ENCODE results near the gene ADRB1. TPM values are rescaled to one million over a fixed set of nuclear protein-coding genes. Genes with fewer than 3 reads are reported as not detected.

The ADRB1 gene
- total and polyA plus RNA-seq, 4 donors, result 0.05 to 0.17 (median 0.16) TPM; not detected in 1

DNA sequence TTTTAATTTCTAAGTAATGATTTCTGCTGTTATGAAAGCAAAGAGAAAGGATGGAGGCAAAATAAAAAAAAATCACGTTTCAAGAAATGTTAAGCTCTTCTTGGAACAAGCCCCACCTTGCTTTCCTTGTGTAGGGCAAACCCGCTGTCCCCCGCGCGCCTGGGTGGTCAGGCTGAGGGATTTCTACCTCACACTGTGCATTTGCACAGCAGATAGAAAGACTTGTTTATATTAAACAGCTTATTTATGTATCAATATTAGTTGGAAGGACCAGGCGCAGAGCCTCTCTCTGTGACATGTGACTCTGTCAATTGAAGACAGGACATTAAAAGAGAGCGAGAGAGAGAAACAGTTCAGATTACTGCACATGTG lies 2.4 kb downstream of the ADRB1 start:
- Histone ChIP-seq H3K9ac (ENCODE audit: low read depth in 1 of 2, low read length in 2 of 2) (no peak overlapping the region), H3K36me3 (ENCODE audit: control insufficient read depth in 4 of 4, insufficient read depth in 3 of 4, low read depth in 1 of 4, low read length in 3 of 4) (no peaks in the 10 kb centered on the region), H3K27ac (ENCODE audit: low read depth in 1 of 2, low read length in 2 of 2) (no peak overlapping the region), H3K4me1 (ENCODE audit: control insufficient read depth in 4 of 4, insufficient read depth in 4 of 4, low read length in 3 of 4) (peaks cover 9 to 21% (median 15%) of the 10 kb centered on the region in 4 donors), H3K9me3 (ENCODE audit: control insufficient read depth in 4 of 4, low read length in 3 of 4) (no peaks in the 10 kb centered on the region), H3K27me3 (ENCODE audit: control insufficient read depth in 4 of 4, insufficient read depth in 4 of 4, low read length in 3 of 4) (peaks cover 0 to 3% (median 0%) of the 10 kb centered on the region in 4 donors), H3K4me3 (ENCODE audit: low read depth in 1 of 3, low read length in 3 of 3) (no peak overlapping the region)
- DNase-seq (ENCODE audit: low spot score), result no peak
- 74% methylated on average over 7 of the region's 7 CpGs for WGBS
- TF ChIP-seq JUND (IDR thresholded peaks at IDR 0.05) (no peak), RAD21 (IDR thresholded peaks at IDR 0.05) (no peak), RXRA (IDR thresholded peaks at IDR 0.05) (no peak), EGR1 (IDR thresholded peaks at IDR 0.05; ENCODE audit: low read depth in 2 of 2) (no peak), TAF1 (conservative IDR thresholded peaks at IDR 0.05) (no peak), HNF4G (IDR thresholded peaks at IDR 0.05) (no peak), HNF4A (conservative IDR thresholded peaks at IDR 0.05) (no peak), FOXA2 (IDR thresholded peaks at IDR 0.05) (no peak), SP1 (IDR thresholded peaks at IDR 0.05) (no peak), FOXA1 (IDR thresholded peaks at IDR 0.05) (no peak), YY1 (IDR thresholded peaks at IDR 0.05) (no peak), NR2F2 (IDR thresholded peaks at IDR 0.05) (no peak), GABPA (IDR thresholded peaks at IDR 0.05 in 1 of 2, conservative IDR thresholded peaks at IDR 0.05 in 1 of 2) (no peak)
- TF ChIP-seq, protein P1, sequence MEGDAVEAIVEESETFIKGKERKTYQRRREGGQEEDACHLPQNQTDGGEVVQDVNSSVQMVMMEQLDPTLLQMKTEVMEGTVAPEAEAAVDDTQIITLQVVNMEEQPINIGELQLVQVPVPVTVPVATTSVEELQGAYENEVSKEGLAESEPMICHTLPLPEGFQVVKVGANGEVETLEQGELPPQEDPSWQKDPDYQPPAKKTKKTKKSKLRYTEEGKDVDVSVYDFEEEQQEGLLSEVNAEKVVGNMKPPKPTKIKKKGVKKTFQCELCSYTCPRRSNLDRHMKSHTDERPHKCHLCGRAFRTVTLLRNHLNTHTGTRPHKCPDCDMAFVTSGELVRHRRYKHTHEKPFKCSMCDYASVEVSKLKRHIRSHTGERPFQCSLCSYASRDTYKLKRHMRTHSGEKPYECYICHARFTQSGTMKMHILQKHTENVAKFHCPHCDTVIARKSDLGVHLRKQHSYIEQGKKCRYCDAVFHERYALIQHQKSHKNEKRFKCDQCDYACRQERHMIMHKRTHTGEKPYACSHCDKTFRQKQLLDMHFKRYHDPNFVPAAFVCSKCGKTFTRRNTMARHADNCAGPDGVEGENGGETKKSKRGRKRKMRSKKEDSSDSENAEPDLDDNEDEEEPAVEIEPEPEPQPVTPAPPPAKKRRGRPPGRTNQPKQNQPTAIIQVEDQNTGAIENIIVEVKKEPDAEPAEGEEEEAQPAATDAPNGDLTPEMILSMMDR (IDR thresholded peaks at IDR 0.05; ENCODE audit: low read depth, low read length, missing input control), result no peak
- TF ChIP-seq, protein P2, sequence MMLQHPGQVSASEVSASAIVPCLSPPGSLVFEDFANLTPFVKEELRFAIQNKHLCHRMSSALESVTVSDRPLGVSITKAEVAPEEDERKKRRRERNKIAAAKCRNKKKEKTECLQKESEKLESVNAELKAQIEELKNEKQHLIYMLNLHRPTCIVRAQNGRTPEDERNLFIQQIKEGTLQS (IDR thresholded peaks at IDR 0.05), result no peak
- TF ChIP-seq, protein P3, sequence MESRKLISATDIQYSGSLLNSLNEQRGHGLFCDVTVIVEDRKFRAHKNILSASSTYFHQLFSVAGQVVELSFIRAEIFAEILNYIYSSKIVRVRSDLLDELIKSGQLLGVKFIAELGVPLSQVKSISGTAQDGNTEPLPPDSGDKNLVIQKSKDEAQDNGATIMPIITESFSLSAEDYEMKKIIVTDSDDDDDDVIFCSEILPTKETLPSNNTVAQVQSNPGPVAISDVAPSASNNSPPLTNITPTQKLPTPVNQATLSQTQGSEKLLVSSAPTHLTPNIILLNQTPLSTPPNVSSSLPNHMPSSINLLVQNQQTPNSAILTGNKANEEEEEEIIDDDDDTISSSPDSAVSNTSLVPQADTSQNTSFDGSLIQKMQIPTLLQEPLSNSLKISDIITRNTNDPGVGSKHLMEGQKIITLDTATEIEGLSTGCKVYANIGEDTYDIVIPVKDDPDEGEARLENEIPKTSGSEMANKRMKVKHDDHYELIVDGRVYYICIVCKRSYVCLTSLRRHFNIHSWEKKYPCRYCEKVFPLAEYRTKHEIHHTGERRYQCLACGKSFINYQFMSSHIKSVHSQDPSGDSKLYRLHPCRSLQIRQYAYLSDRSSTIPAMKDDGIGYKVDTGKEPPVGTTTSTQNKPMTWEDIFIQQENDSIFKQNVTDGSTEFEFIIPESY (IDR thresholded peaks at IDR 0.05), result no peak
- TF ChIP-seq, protein P4, sequence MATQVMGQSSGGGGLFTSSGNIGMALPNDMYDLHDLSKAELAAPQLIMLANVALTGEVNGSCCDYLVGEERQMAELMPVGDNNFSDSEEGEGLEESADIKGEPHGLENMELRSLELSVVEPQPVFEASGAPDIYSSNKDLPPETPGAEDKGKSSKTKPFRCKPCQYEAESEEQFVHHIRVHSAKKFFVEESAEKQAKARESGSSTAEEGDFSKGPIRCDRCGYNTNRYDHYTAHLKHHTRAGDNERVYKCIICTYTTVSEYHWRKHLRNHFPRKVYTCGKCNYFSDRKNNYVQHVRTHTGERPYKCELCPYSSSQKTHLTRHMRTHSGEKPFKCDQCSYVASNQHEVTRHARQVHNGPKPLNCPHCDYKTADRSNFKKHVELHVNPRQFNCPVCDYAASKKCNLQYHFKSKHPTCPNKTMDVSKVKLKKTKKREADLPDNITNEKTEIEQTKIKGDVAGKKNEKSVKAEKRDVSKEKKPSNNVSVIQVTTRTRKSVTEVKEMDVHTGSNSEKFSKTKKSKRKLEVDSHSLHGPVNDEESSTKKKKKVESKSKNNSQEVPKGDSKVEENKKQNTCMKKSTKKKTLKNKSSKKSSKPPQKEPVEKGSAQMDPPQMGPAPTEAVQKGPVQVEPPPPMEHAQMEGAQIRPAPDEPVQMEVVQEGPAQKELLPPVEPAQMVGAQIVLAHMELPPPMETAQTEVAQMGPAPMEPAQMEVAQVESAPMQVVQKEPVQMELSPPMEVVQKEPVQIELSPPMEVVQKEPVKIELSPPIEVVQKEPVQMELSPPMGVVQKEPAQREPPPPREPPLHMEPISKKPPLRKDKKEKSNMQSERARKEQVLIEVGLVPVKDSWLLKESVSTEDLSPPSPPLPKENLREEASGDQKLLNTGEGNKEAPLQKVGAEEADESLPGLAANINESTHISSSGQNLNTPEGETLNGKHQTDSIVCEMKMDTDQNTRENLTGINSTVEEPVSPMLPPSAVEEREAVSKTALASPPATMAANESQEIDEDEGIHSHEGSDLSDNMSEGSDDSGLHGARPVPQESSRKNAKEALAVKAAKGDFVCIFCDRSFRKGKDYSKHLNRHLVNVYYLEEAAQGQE (IDR thresholded peaks at IDR 0.05), result no peak

DNA sequence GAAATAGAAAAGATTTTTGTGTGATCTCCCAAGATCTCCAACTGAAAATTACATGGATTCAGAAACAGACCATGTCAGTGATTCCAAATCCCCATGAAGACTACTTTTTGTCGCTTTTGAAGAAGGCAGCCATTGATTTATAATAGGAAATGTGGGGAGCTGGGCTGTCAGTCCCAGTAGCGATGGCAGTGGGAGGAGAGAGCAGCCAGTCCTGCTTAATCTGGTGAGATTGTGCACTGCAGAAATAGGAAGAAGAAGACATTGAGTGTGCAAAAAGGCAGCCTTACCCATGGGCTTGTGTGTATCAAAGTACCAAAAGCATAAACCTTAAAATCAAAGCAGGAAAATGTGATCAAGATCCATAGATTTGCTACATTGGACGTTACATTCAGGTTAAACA lies 4.8 kb downstream of the ADRB1 start:
- 72% methylated on average over 3 of the region's 3 CpGs for WGBS
- Histone ChIP-seq H3K27ac (ENCODE audit: low read depth in 1 of 2, low read length in 2 of 2) (no peak overlapping the region), H3K9me3 (ENCODE audit: control insufficient read depth in 4 of 4, low read length in 3 of 4) (no peaks in the 10 kb centered on the region), H3K4me1 (ENCODE audit: control insufficient read depth in 4 of 4, insufficient read depth in 4 of 4, low read length in 3 of 4) (peaks cover 4 to 13% (median 10%) of the 10 kb centered on the region in 4 donors), H3K4me3 (ENCODE audit: low read depth in 1 of 3, low read length in 3 of 3) (no peak overlapping the region), H3K36me3 (ENCODE audit: control insufficient read depth in 4 of 4, insufficient read depth in 3 of 4, low read depth in 1 of 4, low read length in 3 of 4) (no peaks in the 10 kb centered on the region), H3K9ac (ENCODE audit: low read depth in 1 of 2, low read length in 2 of 2) (no peak overlapping the region), H3K27me3 (ENCODE audit: control insufficient read depth in 4 of 4, insufficient read depth in 4 of 4, low read length in 3 of 4) (peaks cover 0 to 3% (median 0%) of the 10 kb centered on the region in 4 donors)
- TF ChIP-seq SP1 (IDR thresholded peaks at IDR 0.05) (no peak), FOXA2 (IDR thresholded peaks at IDR 0.05) (no peak), RAD21 (IDR thresholded peaks at IDR 0.05) (no peak), HNF4A (conservative IDR thresholded peaks at IDR 0.05) (no peak), GABPA (IDR thresholded peaks at IDR 0.05 in 1 of 2, conservative IDR thresholded peaks at IDR 0.05 in 1 of 2) (no peak), FOXA1 (IDR thresholded peaks at IDR 0.05) (no peak), RXRA (IDR thresholded peaks at IDR 0.05) (no peak), HNF4G (IDR thresholded peaks at IDR 0.05) (no peak)
- TF ChIP-seq, protein P2 (IDR thresholded peaks at IDR 0.05), result no peak
- TF ChIP-seq, protein P5, sequence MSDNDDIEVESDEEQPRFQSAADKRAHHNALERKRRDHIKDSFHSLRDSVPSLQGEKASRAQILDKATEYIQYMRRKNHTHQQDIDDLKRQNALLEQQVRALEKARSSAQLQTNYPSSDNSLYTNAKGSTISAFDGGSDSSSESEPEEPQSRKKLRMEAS (IDR thresholded peaks at IDR 0.05), result no peak
- TF ChIP-seq, protein P3 (IDR thresholded peaks at IDR 0.05), result no peak
- no peak for DNase-seq (ENCODE audit: low spot score)

Measured in liver (tissue), 9 donors.